GM19395 (cell line): Measurements from ENCODE around the gene TTF2.
A peak's percentile ranks its signal among the peaks of the same experiment; 100 is the strongest.

Experiments
- ATAC-seq: cut with Tn5 transposase; IDR thresholded peaks from one replicate; pipeline ENCODE4 v1.9.1; 2021; ENCODE audit warnings: mild to moderate bottlenecking, moderate library complexity; ENCODE audit not compliant: unreplicated experiment

Gene TTF2

GRCh38 chr1:117059678-117060440, at the start of gene TTF2:
Gene TTF2 (plus strand): TSS chr1:117060326. CDS start chr1:117060347, 21 bp downstream.
- peak; percentile 94 for ATAC-seq

GRCh38 chr1:117011334-117011733, 48.8 kb upstream of the TTF2 start:
- no peak for ATAC-seq

- no peak for ATAC-seq
Measured at GRCh38 chr1:117013309-117013858, 46.7 kb upstream of the TTF2 start.

GRCh38 chr1:117014209-117014608, 45.9 kb upstream of the TTF2 start:
- ATAC-seq = no peak

GRCh38 chr1:117015724-117016123, 44.4 kb upstream of the TTF2 start:
- no peak for ATAC-seq

GRCh38 chr1:117017062-117017461, 43.1 kb upstream of the TTF2 start:
- ATAC-seq = peak; percentile 14

GRCh38 chr1:117017648-117018047, 42.5 kb upstream of the TTF2 start:
- ATAC-seq = peak; percentile 61

- no peak for ATAC-seq
Measured at GRCh38 chr1:117020526-117021156, 39.5 kb upstream of the TTF2 start.

GRCh38 chr1:117022114-117022513, 38.0 kb upstream of the TTF2 start:
- no peak for ATAC-seq

- ATAC-seq = no peak
Measured at GRCh38 chr1:117025568-117025967, 34.6 kb upstream of the TTF2 start.

- no peak for ATAC-seq
Measured at GRCh38 chr1:117026361-117026760, 33.8 kb upstream of the TTF2 start.

- ATAC-seq = no peak
Measured at GRCh38 chr1:117029685-117030084, 30.4 kb upstream of the TTF2 start.

GRCh38 chr1:117030271-117030877, 29.8 kb upstream of the TTF2 start:
- ATAC-seq = no peak

GRCh38 chr1:117032266-117032665, 27.9 kb upstream of the TTF2 start:
- no peak for ATAC-seq

- no peak for ATAC-seq
Measured at GRCh38 chr1:117032681-117033539, 27.2 kb upstream of the TTF2 start.

- no peak for ATAC-seq
Measured at GRCh38 chr1:117033772-117034171, 26.4 kb upstream of the TTF2 start.

GRCh38 chr1:117034791-117035290, 25.3 kb upstream of the TTF2 start:
- ATAC-seq = no peak

GRCh38 chr1:117036018-117036461, 24.1 kb upstream of the TTF2 start:
- no peak for ATAC-seq

GRCh38 chr1:117037802-117038201, 22.3 kb upstream of the TTF2 start:
- no peak for ATAC-seq

GRCh38 chr1:117038236-117038635, 21.9 kb upstream of the TTF2 start:
- ATAC-seq = no peak

- no peak for ATAC-seq
Measured at GRCh38 chr1:117044217-117044616, 15.9 kb upstream of the TTF2 start.
